Measurements from ENCODE around the gene LYPD1.

DNA sequence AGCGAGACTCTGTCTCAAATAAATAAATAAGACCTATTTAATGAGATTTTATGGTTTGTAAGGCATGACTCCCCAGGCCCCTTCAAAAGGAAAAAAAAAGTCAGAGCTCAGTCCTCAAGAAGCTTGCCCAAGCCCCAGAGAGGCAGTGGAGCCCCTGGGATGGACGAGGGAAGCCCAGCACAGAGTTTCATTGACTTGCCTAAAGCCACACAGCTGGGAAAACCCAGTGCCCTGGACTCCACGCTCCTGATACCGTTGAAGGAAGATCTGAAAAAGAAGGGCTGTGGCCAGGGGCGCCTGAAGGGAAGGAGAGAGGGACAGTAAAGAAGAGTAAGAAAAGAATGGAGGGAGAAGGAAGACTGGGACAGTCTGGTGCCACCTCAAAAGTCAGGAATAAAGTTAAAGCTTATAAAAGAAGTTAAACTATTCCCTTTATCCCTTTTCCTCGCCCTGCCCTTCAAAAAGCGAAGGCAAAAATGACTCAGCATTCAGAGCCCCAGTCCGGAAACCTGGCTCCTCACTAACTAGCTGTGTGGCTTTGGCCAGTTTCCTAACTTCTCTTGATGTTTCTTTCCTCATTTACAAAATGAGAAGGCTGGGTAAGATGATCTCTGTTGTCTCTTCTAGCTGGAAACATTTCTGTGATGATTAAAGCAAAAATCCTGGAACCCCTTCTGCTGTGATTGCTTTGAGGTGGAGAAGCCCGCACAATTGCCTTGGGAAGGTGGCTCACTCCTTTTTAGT lies 46.7 kb downstream of the LYPD1 start:
- TF ChIP-seq, protein P1, sequence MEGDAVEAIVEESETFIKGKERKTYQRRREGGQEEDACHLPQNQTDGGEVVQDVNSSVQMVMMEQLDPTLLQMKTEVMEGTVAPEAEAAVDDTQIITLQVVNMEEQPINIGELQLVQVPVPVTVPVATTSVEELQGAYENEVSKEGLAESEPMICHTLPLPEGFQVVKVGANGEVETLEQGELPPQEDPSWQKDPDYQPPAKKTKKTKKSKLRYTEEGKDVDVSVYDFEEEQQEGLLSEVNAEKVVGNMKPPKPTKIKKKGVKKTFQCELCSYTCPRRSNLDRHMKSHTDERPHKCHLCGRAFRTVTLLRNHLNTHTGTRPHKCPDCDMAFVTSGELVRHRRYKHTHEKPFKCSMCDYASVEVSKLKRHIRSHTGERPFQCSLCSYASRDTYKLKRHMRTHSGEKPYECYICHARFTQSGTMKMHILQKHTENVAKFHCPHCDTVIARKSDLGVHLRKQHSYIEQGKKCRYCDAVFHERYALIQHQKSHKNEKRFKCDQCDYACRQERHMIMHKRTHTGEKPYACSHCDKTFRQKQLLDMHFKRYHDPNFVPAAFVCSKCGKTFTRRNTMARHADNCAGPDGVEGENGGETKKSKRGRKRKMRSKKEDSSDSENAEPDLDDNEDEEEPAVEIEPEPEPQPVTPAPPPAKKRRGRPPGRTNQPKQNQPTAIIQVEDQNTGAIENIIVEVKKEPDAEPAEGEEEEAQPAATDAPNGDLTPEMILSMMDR (IDR thresholded peaks at IDR 0.05): no peak
- TF ChIP-seq POLR2A (IDR thresholded peaks at IDR 0.05) (no peak), POLR2AphosphoS5 (IDR thresholded peaks at IDR 0.05) (no peak)
